GM23248 (cell line): Measurements from ENCODE around the gene TMEM158. TPM values are rescaled to one million over a fixed set of nuclear protein-coding genes. Genes with fewer than 3 reads are reported as not detected.
A peak's percentile ranks its signal among the peaks of the same experiment; 100 is the strongest.

Experiments used
- DNase-seq: peaks from one replicate; pipeline ENCODE4 v3.0.0-alpha.2; 2015
- H2AFZ ChIP-seq: fragments of 200-600 bp; sonication (generic); 2 replicates; pipeline ENCODE4 v1.6.1; 2016; ENCODE audit warnings: antibody characterized with exemption
- H3F3A ChIP-seq: fragments of 200-600 bp; sonication (generic); 2 replicates; pipeline ENCODE4 v1.6.1; 2016; ENCODE audit warnings: mild to moderate bottlenecking, antibody characterized with exemption, mixed run types; ENCODE audit not compliant: insufficient read depth
- H3K27ac ChIP-seq: fragments of 200-600 bp; sonication (generic); 2 replicates; pipeline ENCODE4 v1.5.1; 2016; ENCODE audit warnings: mild to moderate bottlenecking
- H3K27me3 ChIP-seq: fragments of 200-600 bp; sonication (generic); replicated peaks from 2 replicates; pipeline ENCODE4 v1.6.1; 2016; ENCODE audit warnings: mild to moderate bottlenecking; ENCODE audit not compliant: insufficient read depth
- H3K36me3 ChIP-seq: fragments of 200-600 bp; sonication (generic); 2 replicates; pipeline ENCODE4 v1.6.1; 2016; ENCODE audit warnings: low read depth, mild to moderate bottlenecking
- H3K4me1 ChIP-seq: fragments of 200-600 bp; sonication (generic); 2 replicates; pipeline ENCODE4 v1.6.1; 2016; ENCODE audit warnings: mild to moderate bottlenecking; ENCODE audit not compliant: insufficient read depth
- H3K4me2 ChIP-seq: fragments of 200-600 bp; sonication (generic); one replicate; pipeline ENCODE4 v1.6.1; 2016; ENCODE audit warnings: mild to moderate bottlenecking; ENCODE audit not compliant: unreplicated experiment
- H3K4me3 ChIP-seq: fragments of 200-600 bp; sonication (generic); 2 replicates; pipeline ENCODE4 v1.5.1; 2016; ENCODE audit warnings: mild to moderate bottlenecking
- H3K79me2 ChIP-seq: fragments of 200-600 bp; sonication (generic); 2 replicates; pipeline ENCODE4 v1.6.1; 2016; ENCODE audit warnings: mild to moderate bottlenecking; ENCODE audit not compliant: insufficient read depth
- H3K9ac ChIP-seq: fragments of 200-600 bp; sonication (generic); 2 replicates; pipeline ENCODE4 v1.6.1; 2016; ENCODE audit warnings: mild to moderate bottlenecking
- H3K9me2 ChIP-seq: fragments of 200-600 bp; sonication (generic); 2 replicates; pipeline ENCODE4 v1.6.1; 2016; ENCODE audit warnings: mixed run types, mild to moderate bottlenecking, moderate library complexity; ENCODE audit not compliant: insufficient read depth
- H3K9me3 ChIP-seq: fragments of 200-600 bp; sonication (generic); one replicate; pipeline ENCODE4 v1.6.1; 2017; ENCODE audit warnings: low read depth
- H4K20me1 ChIP-seq: fragments of 200-600 bp; sonication (generic); 2 replicates; pipeline ENCODE4 v1.6.0; 2016; ENCODE audit not compliant: insufficient read depth
- EZH2 ChIP-seq: fragments of 200-600 bp; sonication (generic); IDR thresholded peaks from 2 replicates; pipeline ENCODE4 v1.6.1; 2018; ENCODE audit warnings: antibody characterized with exemption, mild to moderate bottlenecking; ENCODE audit not compliant: insufficient read depth, poor library complexity, severe bottlenecking
- EZH2phosphoT487 ChIP-seq: fragments of 200-600 bp; sonication (generic); IDR thresholded peaks from 2 replicates; pipeline ENCODE4 v1.6.1; 2018; ENCODE audit warnings: antibody characterized with exemption, moderate library complexity, mild to moderate bottlenecking, low read depth; ENCODE audit not compliant: insufficient read depth
- WGBS, 2 experiments: methylation state at CpG; one replicate each; pipeline ENCODE4 v1.1.6; 2015 to 2017; ENCODE audit warnings: low lambda C conversion rate in 2 of 2, low coverage in 1 of 2; ENCODE audit errors: missing lambda C conversion rate in 2 of 2; 5-methylcytosine and 5-hydroxymethylcytosine counted together
- in situ Hi-C: fragments of 300-500 bp; cut with MboI; formaldehyde crosslinking; loops from 2 replicates; pipeline ENCODE4 v1.15.0; 2020
- polyA plus RNA-seq: library from polyadenylated mRNA; unstranded; fragments of >200 nt; fragmentation: Nextera tagmentation; extraction: Ambion mirVana; gene quantifications from 2 replicates; pipeline ENCODE4 v1.2.1, GENCODE V29; 2016
- total RNA-seq: library from RNA; depleted of rRNA; stranded (reverse); fragments of >200 nt; shearing (Covaris generic); gene quantifications from 2 replicates; pipeline ENCODE4 v1.2.3, GENCODE V29; 2014

The TMEM158 gene
- total and polyA plus RNA-seq, 2 experiments from 2014 or later = 3.3 to 33.0 TPM

- Histone ChIP-seq H4K20me1 (no peaks in the 10 kb centered on the region), H3K27me3 (no peaks in the 10 kb centered on the region), H3K9ac (no peak overlapping the region), H3K9me3 (no peaks in the 10 kb centered on the region), H3K9me2 (no peaks in the 10 kb centered on the region), H3K36me3 (no peaks in the 10 kb centered on the region), H3K4me1 (no peaks in the 10 kb centered on the region), H3F3A (no peaks in the 10 kb centered on the region), H3K4me3 (no peak overlapping the region), H3K27ac (no peak overlapping the region), H2AFZ (peak overlapping the region; percentile 28; the same call in 1 of the 2 replicates), H3K79me2 (no peaks in the 10 kb centered on the region), H3K4me2 (no peak overlapping the region)
- no peak for DNase-seq
- in situ Hi-C loops = no loop called here
- TF ChIP-seq EZH2 (no peak), EZH2phosphoT487 (no peak)
- 29% methylated on average over 6 of the region's 6 CpGs for WGBS, 2 experiments
These were observed 35.4 kb upstream of the TMEM158 start for GRCh38 chr3:45261333-45262110.

- Histone ChIP-seq H3K4me2 (no peak overlapping the region), H3K9me2 (no peaks in the 10 kb centered on the region), H3K27me3 (no peaks in the 10 kb centered on the region), H3K9ac (no peak overlapping the region), H3F3A (no peaks in the 10 kb centered on the region), H2AFZ (no peak overlapping the region), H3K4me3 (no peak overlapping the region), H3K79me2 (no peaks in the 10 kb centered on the region), H3K4me1 (no peaks in the 10 kb centered on the region), H4K20me1 (no peaks in the 10 kb centered on the region), H3K27ac (no peak overlapping the region), H3K9me3 (no peaks in the 10 kb centered on the region), H3K36me3 (no peaks in the 10 kb centered on the region)
- DNase-seq = no peak
- in situ Hi-C loops = no loop called here
- no peak for TF ChIP-seq EZH2phosphoT487
- no peak for TF ChIP-seq EZH2
These were observed 33.0 kb upstream of the TMEM158 start for GRCh38 chr3:45259133-45259532.

- Histone ChIP-seq H3K27ac (no peak overlapping the region), H3K9ac (no peak overlapping the region), H2AFZ (no peak overlapping the region), H3K4me1 (no peaks in the 10 kb centered on the region), H3K36me3 (no peaks in the 10 kb centered on the region), H3K79me2 (no peaks in the 10 kb centered on the region), H3K9me3 (no peaks in the 10 kb centered on the region), H3F3A (no peaks in the 10 kb centered on the region), H3K4me3 (no peak overlapping the region), H3K27me3 (no peaks in the 10 kb centered on the region), H3K9me2 (no peaks in the 10 kb centered on the region), H3K4me2 (no peak overlapping the region), H4K20me1 (no peaks in the 10 kb centered on the region)
- TF ChIP-seq EZH2 (no peak), EZH2phosphoT487 (no peak)
- no peak for DNase-seq
- WGBS, 2 experiments = 88 to 94% methylated on average over 3 of the region's 3 CpGs
- in situ Hi-C loops = no loop called here
These were observed 32.2 kb upstream of the TMEM158 start for GRCh38 chr3:45258317-45258716.

GRCh38 chr3:45253316-45253715 is 27.2 kb upstream of the TMEM158 start:
- no peak overlapping the region for H3K27ac ChIP-seq
- DNase-seq = no peak
- in situ Hi-C loops = no loop called here
- WGBS, 2 experiments = 79 to 84% methylated on average over 3 of the region's 3 CpGs
- H3K9me3 ChIP-seq = no peaks in the 10 kb centered on the region
- no peak overlapping the region for H2AFZ ChIP-seq
- no peaks in the 10 kb centered on the region for H3K9me2 ChIP-seq
- no peaks in the 10 kb centered on the region for H3K36me3 ChIP-seq
- H3K79me2 ChIP-seq = no peaks in the 10 kb centered on the region
- H3K4me1 ChIP-seq = no peaks in the 10 kb centered on the region
- TF ChIP-seq EZH2phosphoT487 (no peak), EZH2 (no peak)
- H4K20me1 ChIP-seq = no peaks in the 10 kb centered on the region
- H3F3A ChIP-seq = no peaks in the 10 kb centered on the region
- no peak overlapping the region for H3K4me2 ChIP-seq
- H3K9ac ChIP-seq = no peak overlapping the region
- H3K4me3 ChIP-seq = no peak overlapping the region
- no peaks in the 10 kb centered on the region for H3K27me3 ChIP-seq

- no peak for DNase-seq
- TF ChIP-seq EZH2 = no peak
- no peak for TF ChIP-seq EZH2phosphoT487
- Histone ChIP-seq H3K9me3 (no peaks in the 10 kb centered on the region), H3K36me3 (no peaks in the 10 kb centered on the region), H3K9me2 (no peaks in the 10 kb centered on the region), H3K79me2 (no peaks in the 10 kb centered on the region), H4K20me1 (no peaks in the 10 kb centered on the region), H3F3A (no peaks in the 10 kb centered on the region), H3K27ac (no peak overlapping the region), H3K9ac (no peak overlapping the region), H3K4me2 (no peak overlapping the region), H3K4me3 (no peak overlapping the region), H3K4me1 (no peaks in the 10 kb centered on the region), H3K27me3 (no peaks in the 10 kb centered on the region), H2AFZ (no peak overlapping the region)
- WGBS, 2 experiments = 67 to 78% methylated on average over 5 of the region's 5 CpGs
- in situ Hi-C loops = no loop called here
These were observed 26.7 kb upstream of the TMEM158 start for GRCh38 chr3:45252826-45253225.
